ENCODE data around the gene TREM2.
A peak's percentile ranks its signal among the peaks of the same experiment; 100 is the strongest.

DNA sequence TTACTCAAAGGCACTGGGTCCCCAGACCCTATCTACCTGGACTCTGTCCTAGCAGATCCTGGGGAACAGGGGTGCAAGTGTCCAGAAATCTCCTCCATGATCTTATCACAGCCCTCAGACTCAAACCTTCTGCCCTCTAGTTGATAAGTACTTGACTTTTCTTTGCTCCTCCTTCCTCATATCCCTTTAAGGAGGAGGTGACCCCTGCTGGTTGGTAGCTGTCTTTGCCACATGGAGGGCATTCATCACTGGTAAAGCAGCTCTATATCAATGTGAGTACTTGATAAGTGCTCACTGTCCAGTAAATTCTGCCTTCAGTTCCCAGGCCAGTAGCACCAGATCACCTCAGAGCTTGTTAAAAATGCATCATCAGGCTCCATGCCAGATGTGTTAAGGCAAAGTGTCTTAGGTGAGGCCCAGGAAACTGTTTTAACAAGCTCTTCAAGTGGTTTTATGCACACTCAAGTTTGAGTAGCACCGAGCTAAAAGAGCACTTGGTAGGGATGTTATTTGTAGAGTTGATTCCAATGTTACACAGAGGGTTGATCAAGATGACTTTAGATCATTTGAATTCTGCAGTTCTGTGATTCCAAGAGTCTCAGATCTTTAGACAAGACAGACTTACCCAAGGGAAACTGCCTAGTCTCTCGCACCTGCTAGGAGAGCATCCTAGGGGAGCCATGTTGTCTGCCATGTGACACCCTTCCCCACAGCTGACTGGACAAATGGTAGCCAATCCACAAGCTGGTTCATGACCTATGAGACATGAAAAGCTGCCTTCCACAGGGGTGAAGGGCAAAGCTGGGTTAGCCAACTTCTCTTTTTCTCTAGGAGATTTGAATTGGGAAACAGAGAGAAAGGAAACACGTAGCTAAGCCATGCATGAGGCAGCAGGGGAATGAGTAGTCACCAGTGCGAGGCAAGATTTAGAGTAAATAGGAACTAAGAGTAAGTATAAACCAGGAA is 19.4 kb upstream of the TREM2 start:
- TF ChIP-seq, protein P1, sequence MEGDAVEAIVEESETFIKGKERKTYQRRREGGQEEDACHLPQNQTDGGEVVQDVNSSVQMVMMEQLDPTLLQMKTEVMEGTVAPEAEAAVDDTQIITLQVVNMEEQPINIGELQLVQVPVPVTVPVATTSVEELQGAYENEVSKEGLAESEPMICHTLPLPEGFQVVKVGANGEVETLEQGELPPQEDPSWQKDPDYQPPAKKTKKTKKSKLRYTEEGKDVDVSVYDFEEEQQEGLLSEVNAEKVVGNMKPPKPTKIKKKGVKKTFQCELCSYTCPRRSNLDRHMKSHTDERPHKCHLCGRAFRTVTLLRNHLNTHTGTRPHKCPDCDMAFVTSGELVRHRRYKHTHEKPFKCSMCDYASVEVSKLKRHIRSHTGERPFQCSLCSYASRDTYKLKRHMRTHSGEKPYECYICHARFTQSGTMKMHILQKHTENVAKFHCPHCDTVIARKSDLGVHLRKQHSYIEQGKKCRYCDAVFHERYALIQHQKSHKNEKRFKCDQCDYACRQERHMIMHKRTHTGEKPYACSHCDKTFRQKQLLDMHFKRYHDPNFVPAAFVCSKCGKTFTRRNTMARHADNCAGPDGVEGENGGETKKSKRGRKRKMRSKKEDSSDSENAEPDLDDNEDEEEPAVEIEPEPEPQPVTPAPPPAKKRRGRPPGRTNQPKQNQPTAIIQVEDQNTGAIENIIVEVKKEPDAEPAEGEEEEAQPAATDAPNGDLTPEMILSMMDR (conservative IDR thresholded peaks at IDR 0.05 in 1 of 2, IDR thresholded peaks at IDR 0.05 in 1 of 2; ENCODE audit: extremely low read depth in 1 of 2, insufficient read depth in 1 of 2, low read depth in 1 of 2, low read length in 2 of 2) = peak; percentile 90 to 97
- no peak for TF ChIP-seq EZH2 (IDR thresholded peaks at IDR 0.05; ENCODE audit: borderline replicate concordance, low read length)
